SIG-M5 treated with dmso at 0.1 percent for 504 hours (cell line): Measurements from ENCODE around the gene NKD2.

Source experiments
- DNase-seq: peaks from one replicate; lab custom pipeline; 2025; ENCODE audit not compliant: unreplicated experiment; lab: John Stamatoyannopoulos, UW

NKD2 gene

GRCh38 chr5:978693-979092 lies 29.9 kb upstream of the NKD2 start:
- no peak for DNase-seq

GRCh38 chr5:979100-979817 lies 29.3 kb upstream of the NKD2 start:
- no peak for DNase-seq

- DNase-seq: no peak
Measured at GRCh38 chr5:980001-980588, 28.5 kb upstream of the NKD2 start.

- no peak for DNase-seq
Measured at GRCh38 chr5:980966-981365, 27.6 kb upstream of the NKD2 start.

GRCh38 chr5:981456-981855 lies 27.1 kb upstream of the NKD2 start:
- no peak for DNase-seq

- no peak for DNase-seq
Measured at GRCh38 chr5:982377-983237, 26.0 kb upstream of the NKD2 start.

- DNase-seq: no peak
Measured at GRCh38 chr5:983238-983524, 25.4 kb upstream of the NKD2 start.

- DNase-seq: no peak
Measured at GRCh38 chr5:983568-983967, 25.0 kb upstream of the NKD2 start.

GRCh38 chr5:984774-985173 lies 23.8 kb upstream of the NKD2 start:
- no peak for DNase-seq

GRCh38 chr5:987761-988160 lies 20.8 kb upstream of the NKD2 start:
- no peak for DNase-seq

GRCh38 chr5:988322-988721 lies 20.3 kb upstream of the NKD2 start:
- no peak for DNase-seq

- DNase-seq: no peak
Measured at GRCh38 chr5:989961-990530, 18.6 kb upstream of the NKD2 start.

- DNase-seq: no peak
Measured at GRCh38 chr5:991472-992267, 16.9 kb upstream of the NKD2 start.

GRCh38 chr5:994272-994607 lies 14.4 kb upstream of the NKD2 start:
- DNase-seq: no peak

GRCh38 chr5:994821-995220 lies 13.8 kb upstream of the NKD2 start:
- no peak for DNase-seq

- no peak for DNase-seq
Measured at GRCh38 chr5:995318-995717, 13.3 kb upstream of the NKD2 start.

- peak; percentile 48 for DNase-seq
Measured at GRCh38 chr5:997001-997474, 11.6 kb upstream of the NKD2 start.

- no peak for DNase-seq
Measured at GRCh38 chr5:997711-998110, 10.9 kb upstream of the NKD2 start.

GRCh38 chr5:998246-999031 lies 10.2 kb upstream of the NKD2 start:
- DNase-seq: no peak

GRCh38 chr5:999032-999501 lies 9.5 kb upstream of the NKD2 start:
- DNase-seq: no peak
